T47D (cell line): ENCODE data around the gene MRLN.
"Not testable (repeated sequence)": the region's sequence is repeated elsewhere in the genome, so short reads cannot be mapped to it uniquely, and the experiment has no call there.

Experiments
- DNase-seq, 2 experiments: peaks; one replicate each; pipeline versions ENCODE4 v3.0.0 to v3.0.0-alpha.2; 2011 to 2012; ENCODE audit warnings: low read depth in 1 of 2, low spot score in 1 of 2
- JUND ChIP-seq: IDR thresholded peaks from 2 replicates; pipeline ENCODE4 v1.6.1; 2012; ENCODE audit warnings: low read depth
- in situ Hi-C: cut with HindIII; loops from 2 replicates; pipeline ENCODE4 v1.10.0; 2016; ENCODE audit warnings: low sequenced_read_pairs, low pct_unique_long_range_greater_than_20kb

Gene MRLN

GRCh38 chr10:59735296-59735695 is 18.0 kb downstream of the MRLN start:
- TF ChIP-seq JUND = no peak
- DNase-seq = no peak
- in situ Hi-C loops = no loop called here

DNA sequence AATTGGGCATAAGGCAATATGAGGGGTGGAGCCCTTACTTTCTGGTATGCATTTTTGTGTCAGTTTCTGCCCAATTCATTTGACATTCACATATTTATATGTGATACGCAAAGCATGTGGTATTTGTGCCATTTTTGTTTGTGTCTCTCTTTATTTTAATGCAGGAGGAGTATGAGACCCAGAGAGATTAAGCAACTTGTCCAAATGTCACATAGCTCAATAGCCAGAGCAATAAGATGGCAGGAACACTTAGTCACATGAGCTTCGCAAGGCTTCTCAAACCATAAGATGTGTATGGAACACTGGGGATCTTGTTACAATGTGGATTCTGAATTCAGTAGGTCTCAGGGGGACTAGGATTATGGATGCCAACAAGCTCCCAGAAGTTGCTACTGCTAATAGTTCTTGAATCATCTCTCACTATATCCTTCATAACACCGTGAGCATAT is 19.2 kb downstream of the MRLN start:
- no peak for DNase-seq
- in situ Hi-C loops = no loop called here
- TF ChIP-seq JUND = no peak

- DNase-seq, in situ Hi-C loops: not testable (repeated sequence)
Measured at GRCh38 chr10:59733321-59734013, 19.8 kb downstream of the MRLN start.

DNA sequence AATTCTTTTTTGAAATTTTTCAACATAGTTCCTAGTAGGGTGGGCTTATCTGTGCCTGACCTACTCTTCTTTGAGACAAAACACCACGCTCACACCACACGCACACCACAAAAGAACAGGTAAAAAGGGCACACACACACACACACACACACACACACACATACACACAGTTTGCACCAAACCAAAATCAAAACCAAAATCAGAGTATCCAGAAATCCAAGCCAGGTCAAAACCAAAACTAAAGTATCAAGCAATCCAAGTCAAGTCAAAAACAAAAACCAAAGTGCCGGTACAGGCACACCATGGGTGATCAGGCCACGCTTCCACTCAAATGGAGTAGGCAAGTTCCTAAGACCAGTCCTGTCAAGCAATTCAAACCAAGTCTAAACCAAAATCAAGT is 20.4 kb downstream of the MRLN start:
- DNase-seq, in situ Hi-C loops: not testable (repeated sequence)

DNA sequence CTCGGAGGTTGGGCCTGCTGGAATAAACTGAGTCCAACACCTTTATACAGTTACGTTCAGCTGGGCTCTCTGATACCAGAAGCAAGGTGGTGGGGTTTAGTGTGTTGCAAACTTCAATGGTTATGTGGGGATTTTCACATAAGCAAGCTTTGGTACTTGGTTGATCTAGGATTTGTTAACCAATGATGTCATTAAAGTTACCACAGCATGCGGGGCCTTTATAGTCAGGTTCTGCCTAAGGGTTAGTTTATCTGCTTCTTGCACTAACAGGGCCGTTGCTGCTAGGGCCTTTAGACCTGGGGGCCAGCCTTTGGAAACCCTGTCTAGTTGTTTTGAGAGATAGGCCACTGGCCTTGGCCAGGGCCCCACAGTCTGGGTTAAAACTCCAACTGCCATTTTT is 24.1 kb downstream of the MRLN start:
- in situ Hi-C loops, DNase-seq: not testable (repeated sequence)

- no peak for TF ChIP-seq JUND
- DNase-seq = no peak
- in situ Hi-C loops = no loop called here
Measured at GRCh38 chr10:59724098-59724938, 28.9 kb downstream of the MRLN start.

DNA sequence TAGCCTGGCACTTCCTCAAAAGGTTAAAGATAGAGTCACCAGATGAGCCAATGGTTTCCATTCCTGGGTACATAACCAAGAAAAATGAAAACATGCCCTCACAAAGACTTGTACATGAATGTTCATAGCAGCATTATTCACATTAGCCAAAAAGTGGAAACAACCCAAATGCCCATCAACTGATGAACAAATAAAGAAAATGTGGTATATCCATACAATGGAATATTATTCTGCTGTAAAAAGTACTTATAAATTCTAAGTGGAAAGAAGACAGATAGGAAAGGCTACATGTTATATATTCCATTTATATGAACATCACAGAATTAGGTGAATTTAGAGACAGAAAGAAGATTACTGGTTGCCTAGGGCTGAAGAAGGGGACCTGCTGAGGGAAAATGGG is 32.9 kb downstream of the MRLN start:
- TF ChIP-seq JUND = no peak
- no peak for DNase-seq
- in situ Hi-C loops = no loop called here

GRCh38 chr10:59719374-59719773 is 33.9 kb downstream of the MRLN start:
- TF ChIP-seq JUND = no peak
- no peak for DNase-seq
- in situ Hi-C loops = no loop called here

DNA sequence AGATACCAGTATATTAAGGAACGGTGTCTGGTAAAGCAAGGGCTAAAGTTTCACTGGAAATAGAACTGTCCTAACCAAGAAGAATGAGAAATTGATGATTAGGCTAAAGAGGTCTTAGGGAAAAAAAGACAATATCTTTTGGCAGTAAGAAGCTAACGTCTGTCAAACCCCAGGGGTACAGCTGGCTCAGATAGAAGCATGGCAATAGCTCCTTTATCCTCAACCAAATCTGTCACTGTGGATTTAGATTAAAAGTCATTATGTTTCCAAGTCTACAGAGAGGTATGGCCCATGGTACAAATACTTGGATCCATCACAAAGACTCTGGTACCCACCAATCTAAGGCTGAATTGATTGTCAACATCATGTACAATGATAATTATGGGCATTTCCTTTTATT is 35.0 kb downstream of the MRLN start:
- in situ Hi-C loops = no loop called here
- no peak for DNase-seq
- TF ChIP-seq JUND = no peak

DNA sequence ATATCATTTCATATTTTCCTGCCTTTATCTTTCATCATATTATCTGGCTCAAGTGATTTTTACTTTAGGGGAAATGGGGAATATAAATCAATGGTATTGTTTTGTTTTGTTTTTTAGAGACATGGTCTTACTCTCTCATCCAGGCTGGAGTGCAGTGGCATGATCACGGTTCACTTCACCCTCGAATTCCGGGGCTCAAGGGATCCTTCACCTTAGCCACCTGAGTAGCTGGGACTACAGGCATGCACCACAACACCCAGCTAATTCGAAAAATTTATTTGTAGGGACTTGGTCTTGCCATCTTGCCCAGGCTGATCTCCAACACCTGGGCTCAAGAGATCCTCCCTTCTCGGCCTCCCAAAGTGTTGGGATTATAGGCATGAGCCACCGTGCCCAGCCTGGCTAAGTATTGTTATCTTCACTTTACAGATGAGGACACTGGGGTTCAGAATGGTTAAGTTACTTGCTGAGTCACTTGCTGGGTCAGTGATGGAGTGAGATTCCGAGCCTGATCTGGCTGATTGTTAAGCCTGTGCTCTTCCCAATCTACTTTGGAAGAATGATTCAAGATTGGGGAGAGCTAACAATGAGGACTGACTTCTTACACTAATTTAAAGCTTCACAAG is 39.9 kb downstream of the MRLN start:
- TF ChIP-seq JUND = no peak
- in situ Hi-C loops = no loop called here
- DNase-seq = no peak

DNA sequence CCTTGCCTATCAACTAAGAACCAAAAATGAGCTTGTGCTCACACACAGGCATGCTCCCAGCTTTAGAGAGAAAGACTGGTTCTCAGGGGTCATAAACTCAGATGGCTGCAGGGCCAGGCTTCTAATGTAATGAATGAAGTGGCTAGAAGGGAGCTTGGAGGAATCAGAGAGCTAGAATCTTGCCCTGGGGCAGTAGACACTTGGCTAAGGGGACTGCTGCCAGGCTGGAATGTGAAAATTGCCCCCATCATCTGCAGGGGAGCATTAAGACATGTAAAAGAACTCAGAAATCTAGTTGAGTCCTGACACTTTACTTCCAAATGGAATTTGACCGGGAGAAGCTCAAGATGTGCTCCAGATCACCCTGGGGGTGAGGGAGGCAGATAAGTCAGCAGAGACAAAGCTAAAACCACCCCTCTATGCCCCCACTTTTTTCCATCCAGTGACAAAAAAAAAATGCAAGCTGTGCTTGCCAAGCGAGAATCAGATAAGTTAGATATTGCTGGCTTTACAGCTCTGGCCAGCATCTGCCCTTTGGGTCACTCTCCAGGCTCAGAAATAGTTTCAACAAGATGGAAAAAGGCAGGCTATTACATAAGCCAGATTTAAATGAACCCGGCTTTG is 41.3 kb downstream of the MRLN start:
- TF ChIP-seq JUND = no peak
- in situ Hi-C loops = no loop called here
- no peak for DNase-seq

DNA sequence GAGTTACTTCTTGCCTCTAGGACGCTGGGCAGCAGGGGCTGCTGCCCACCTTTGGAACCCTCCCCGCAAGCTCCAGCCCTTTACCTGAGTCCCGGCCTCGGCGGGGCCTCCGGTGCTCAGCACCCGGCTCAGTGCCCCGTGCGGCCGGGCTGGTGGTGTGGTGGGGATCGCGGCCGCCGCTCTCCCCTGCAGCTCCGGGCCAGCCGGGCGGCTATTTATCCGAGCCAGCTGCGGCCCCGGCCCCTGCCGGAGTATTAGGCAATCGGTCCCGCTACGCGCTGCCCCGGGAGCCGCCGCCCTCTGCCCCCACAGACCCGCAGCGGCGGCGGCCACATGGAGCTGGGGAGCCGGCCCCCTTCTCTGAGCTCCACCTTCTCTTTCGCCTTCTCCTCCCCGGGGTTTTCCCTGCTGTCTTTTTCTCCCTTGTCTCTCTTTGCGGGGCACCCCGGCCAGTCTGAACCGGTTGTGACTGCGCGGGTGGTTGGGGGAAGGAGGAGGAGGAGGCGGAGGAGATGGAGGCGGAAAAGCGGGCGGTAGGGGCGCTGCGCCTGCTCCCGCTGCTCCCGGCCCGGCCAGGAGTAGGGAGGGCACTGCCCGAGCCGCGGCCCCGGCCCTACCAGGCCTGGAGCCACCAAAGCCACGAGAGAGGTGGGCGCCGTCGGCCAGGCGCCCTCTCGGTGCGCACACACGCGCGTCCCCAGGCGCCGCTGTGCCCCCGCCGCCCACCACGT is 43.7 kb downstream of the MRLN start, which contains the start of gene SLC16A9:
SLC16A9 (minus strand) TSS at position 456 of the 731 bp plus-strand sequence. CDS start 25,559 bp downstream, outside the sequence.
- TF ChIP-seq JUND = no peak
- in situ Hi-C loops = no loop called here
- DNase-seq = peak; percentile 75 to 90
